Natural killer cell (primary cell): ENCODE measurements around the gene ASPDH. TPM values are rescaled to one million over a fixed set of nuclear protein-coding genes. Genes with fewer than 3 reads are reported as not detected.

ENCODE experiments used
- ATAC-seq, 3 donors: fragments of 150-1000 bp in 2 of 3; fragments of 200-7000 bp in 1 of 3; cut with Tn5 transposase; 1 replicate in 1 of 3; 2 replicates in 2 of 3; pipeline ENCODE4 v1.10.0; 2021; ENCODE audit warnings: mild to moderate bottlenecking in 2 of 3, moderate library complexity in 2 of 3
- DNase-seq, 2 donors: peaks; one replicate each; pipeline versions ENCODE4 v3.0.0 to v3.0.0-alpha.2; 2013 to 2021; ENCODE audit warnings: mixed read lengths in 1 of 2
- H3K27ac ChIP-seq: one replicate; pipeline ENCODE4 v1.5.1; 2013; ENCODE audit warnings: mild to moderate bottlenecking, low read length
- H3K27me3 ChIP-seq: one replicate; pipeline ENCODE4 v1.6.1; 2013; ENCODE audit warnings: low read length; ENCODE audit not compliant: control insufficient read depth, insufficient read depth
- H3K36me3 ChIP-seq: one replicate; pipeline ENCODE4 v1.6.1; 2013; ENCODE audit warnings: low read length; ENCODE audit not compliant: control insufficient read depth, insufficient read depth
- H3K4me1 ChIP-seq: one replicate; pipeline ENCODE4 v1.6.1; 2013; ENCODE audit warnings: low read length; ENCODE audit not compliant: control insufficient read depth, insufficient read depth
- H3K4me3 ChIP-seq: one replicate; pipeline ENCODE4 v1.5.1; 2013; ENCODE audit warnings: low read length
- H3K9me3 ChIP-seq: one replicate; pipeline ENCODE4 v1.6.1; 2013; ENCODE audit warnings: low read length; ENCODE audit not compliant: control insufficient read depth, insufficient read depth
- H3K27ac Mint-ChIP-seq, 2 donors: one replicate each; pipeline ENCODE4 v1.8.0; 2022; ENCODE audit warnings: mild to moderate bottlenecking in 2 of 2, mixed read lengths in 2 of 2, moderate library complexity in 1 of 2
- H3K27me3 Mint-ChIP-seq, 2 donors: one replicate each; pipeline ENCODE4 v1.8.0; 2022; ENCODE audit warnings: low read depth in 2 of 2, mixed read lengths in 2 of 2
- H3K36me3 Mint-ChIP-seq: one replicate; pipeline ENCODE4 v1.8.0; 2022; ENCODE audit warnings: mixed read lengths
- H3K4me1 Mint-ChIP-seq, 2 donors: one replicate each; pipeline ENCODE4 v1.8.0; 2022; ENCODE audit warnings: mixed read lengths in 2 of 2
- H3K4me3 Mint-ChIP-seq: one replicate; pipeline ENCODE4 v1.8.0; 2022; ENCODE audit warnings: mild to moderate bottlenecking, moderate library complexity, mixed read lengths
- H3K9me3 Mint-ChIP-seq, 2 donors: one replicate each; pipeline ENCODE4 v1.8.0; 2022; ENCODE audit warnings: mixed read lengths in 2 of 2
- WGBS: methylation state at CpG from one replicate; pipeline ENCODE4 v1.1.7; 2013; ENCODE audit warnings: missing lambda C conversion rate; ENCODE audit not compliant: insufficient coverage; 5-methylcytosine and 5-hydroxymethylcytosine counted together
- intact Hi-C: fragments of 100-400 bp; cut with micrococcal nuclease; formaldehyde crosslinking; loops from one replicate; pipeline ENCODE4 v1.14.2; 2022
- total RNA-seq, 4 donors: library from RNA; stranded (reverse); fragments of 120-200 nt in 1 of 4; gene quantifications; one replicate each; pipeline versions ENCODE4 v1.2.3 to v1.2.4, GENCODE V29; 2013 to 2022
- TF ChIP-seq, protein P1 (sequence below): fragments of 200-600 bp; IDR thresholded peaks from one replicate; pipeline ENCODE4 v1.8.0; 2022; ENCODE audit warnings: antibody characterized with exemption

ASPDH gene
- total RNA-seq, 3 donors from 2014 or later (not counting 1 experiment from before 2014, with no cell fraction given), result not detected

DNA sequence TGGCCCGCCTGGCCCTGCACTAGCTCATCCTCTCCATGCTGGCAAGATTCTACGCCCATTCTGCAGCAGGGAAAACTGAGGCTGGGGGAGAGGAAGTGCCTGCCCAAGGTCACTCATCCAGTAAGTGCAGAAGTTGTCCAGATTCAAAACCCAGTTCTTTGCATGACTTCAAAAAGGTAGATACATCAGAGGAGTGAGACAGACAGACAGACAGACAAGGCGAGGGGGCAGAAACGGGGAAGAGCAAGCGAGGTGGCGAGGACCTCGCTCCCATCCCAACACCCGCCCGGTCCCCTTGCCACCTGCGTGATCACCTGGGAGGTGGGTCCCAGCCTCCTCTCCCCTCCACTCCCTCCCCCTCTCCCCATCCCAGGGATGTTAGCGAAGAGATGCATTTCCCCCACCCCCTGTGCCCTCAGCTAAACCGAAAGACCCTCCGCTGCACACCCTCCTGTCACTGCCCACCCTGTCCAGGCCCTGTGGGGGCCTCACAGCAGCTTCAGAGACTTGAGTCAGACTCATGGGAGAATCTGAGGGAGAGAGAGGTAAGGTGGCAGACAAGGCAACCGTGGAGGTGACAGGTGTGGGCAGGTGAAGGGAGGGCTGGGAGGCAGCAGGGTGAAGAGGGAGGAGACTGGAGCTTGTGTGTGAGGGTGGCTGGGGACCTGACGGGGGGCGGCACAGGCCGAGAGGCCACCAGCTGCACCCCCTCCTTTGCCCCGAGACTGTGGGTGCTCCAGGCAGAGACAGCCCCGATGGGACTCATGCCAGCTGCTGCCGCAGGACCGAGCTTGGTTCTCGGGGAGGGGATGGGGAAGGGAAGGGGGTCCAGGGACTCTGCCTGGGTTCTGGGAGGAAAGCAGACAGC is 35.6 kb upstream of the ASPDH start:
- 82% methylated on average over 22 of the region's 22 CpGs for WGBS
- no peaks in the 10 kb centered on the region for H3K4me1 ChIP-seq

DNA sequence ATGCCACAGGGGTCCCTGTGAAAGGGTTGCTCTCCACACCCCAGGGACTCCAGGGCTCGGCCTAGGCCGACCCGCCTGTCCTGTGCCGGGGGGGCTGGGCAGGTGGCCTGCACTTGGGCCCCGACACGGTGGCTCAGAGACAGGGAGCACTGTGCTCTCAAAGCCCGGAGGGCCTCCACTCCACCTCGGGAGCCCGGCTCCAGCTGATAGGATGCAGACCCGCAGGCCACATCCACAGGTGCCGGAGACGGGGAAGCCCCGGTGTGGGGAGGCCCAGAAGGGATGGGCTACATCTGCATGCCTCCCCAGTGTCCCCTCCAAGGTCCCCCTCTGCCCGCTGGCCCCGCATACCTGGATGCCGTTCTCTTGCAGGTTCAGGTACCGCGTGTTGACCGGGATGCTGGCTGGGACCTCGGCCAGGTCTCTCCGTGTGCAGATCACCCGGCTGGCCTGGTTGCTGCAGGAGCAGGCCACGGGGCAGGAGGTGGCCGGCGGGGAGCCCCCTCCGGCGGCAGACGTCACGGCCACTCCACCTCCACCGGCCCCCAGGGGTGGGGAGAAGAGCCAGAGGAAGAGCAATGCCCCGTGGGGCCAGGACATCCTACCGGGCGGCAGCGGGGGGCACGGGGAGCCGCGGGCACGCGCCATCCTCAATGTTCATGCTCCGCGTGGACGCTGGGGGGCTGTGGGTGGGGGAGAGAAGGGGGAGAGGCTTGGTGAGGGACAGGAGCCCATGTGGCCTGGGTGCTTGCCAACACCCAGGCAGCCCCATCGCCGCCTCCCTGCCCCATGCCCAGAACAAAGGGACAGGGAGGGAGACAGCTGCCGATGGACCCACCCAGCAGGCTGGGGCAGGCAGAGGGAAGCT is 34.7 kb upstream of the ASPDH start:
- WGBS, result 86% methylated on average over 45 of the region's 45 CpGs
- Histone ChIP-seq H3K27ac (no peak overlapping the region), H3K9me3 (no peaks in the 10 kb centered on the region), H3K4me3 (no peak overlapping the region), H3K4me1 (no peaks in the 10 kb centered on the region), H3K27me3 (no peaks in the 10 kb centered on the region), H3K36me3 (no peaks in the 10 kb centered on the region)
- peaks cover 23 to 31% of the 10 kb centered on the region in 2 donors for H3K27me3 Mint-ChIP-seq
- peaks cover 0 to 6% of the 10 kb centered on the region in 2 donors for H3K4me1 Mint-ChIP-seq
- H3K9me3 Mint-ChIP-seq, result no peaks in the 10 kb centered on the region
- H3K36me3 Mint-ChIP-seq, result no peaks in the 10 kb centered on the region
- no peak overlapping the region for H3K4me3 Mint-ChIP-seq
- intact Hi-C loops, result no loop called here
- H3K27ac Mint-ChIP-seq, result no peak overlapping the region
- DNase-seq, result no peak
- ATAC-seq, result no peak
- TF ChIP-seq, protein P1, sequence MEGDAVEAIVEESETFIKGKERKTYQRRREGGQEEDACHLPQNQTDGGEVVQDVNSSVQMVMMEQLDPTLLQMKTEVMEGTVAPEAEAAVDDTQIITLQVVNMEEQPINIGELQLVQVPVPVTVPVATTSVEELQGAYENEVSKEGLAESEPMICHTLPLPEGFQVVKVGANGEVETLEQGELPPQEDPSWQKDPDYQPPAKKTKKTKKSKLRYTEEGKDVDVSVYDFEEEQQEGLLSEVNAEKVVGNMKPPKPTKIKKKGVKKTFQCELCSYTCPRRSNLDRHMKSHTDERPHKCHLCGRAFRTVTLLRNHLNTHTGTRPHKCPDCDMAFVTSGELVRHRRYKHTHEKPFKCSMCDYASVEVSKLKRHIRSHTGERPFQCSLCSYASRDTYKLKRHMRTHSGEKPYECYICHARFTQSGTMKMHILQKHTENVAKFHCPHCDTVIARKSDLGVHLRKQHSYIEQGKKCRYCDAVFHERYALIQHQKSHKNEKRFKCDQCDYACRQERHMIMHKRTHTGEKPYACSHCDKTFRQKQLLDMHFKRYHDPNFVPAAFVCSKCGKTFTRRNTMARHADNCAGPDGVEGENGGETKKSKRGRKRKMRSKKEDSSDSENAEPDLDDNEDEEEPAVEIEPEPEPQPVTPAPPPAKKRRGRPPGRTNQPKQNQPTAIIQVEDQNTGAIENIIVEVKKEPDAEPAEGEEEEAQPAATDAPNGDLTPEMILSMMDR, result no peak

More for the DNA sequence above, 35.6 kb upstream of the ASPDH start:
- Histone ChIP-seq H3K9me3 (no peaks in the 10 kb centered on the region), H3K27me3 (no peaks in the 10 kb centered on the region), H3K4me3 (no peak overlapping the region), H3K27ac (no peak overlapping the region), H3K36me3 (no peaks in the 10 kb centered on the region)
- intact Hi-C loops, result no loop called here
- no peak overlapping the region for H3K27ac Mint-ChIP-seq
- H3K36me3 Mint-ChIP-seq, result no peaks in the 10 kb centered on the region
- H3K27me3 Mint-ChIP-seq, result peaks cover 28 to 38% of the 10 kb centered on the region in 2 donors
- DNase-seq (no peak), ATAC-seq (no peak)
- TF ChIP-seq, protein P1, result no peak
- no peaks in the 10 kb centered on the region for H3K9me3 Mint-ChIP-seq
- no peak overlapping the region for H3K4me3 Mint-ChIP-seq
- H3K4me1 Mint-ChIP-seq, result peaks cover 0 to 6% of the 10 kb centered on the region in 2 donors

DNA sequence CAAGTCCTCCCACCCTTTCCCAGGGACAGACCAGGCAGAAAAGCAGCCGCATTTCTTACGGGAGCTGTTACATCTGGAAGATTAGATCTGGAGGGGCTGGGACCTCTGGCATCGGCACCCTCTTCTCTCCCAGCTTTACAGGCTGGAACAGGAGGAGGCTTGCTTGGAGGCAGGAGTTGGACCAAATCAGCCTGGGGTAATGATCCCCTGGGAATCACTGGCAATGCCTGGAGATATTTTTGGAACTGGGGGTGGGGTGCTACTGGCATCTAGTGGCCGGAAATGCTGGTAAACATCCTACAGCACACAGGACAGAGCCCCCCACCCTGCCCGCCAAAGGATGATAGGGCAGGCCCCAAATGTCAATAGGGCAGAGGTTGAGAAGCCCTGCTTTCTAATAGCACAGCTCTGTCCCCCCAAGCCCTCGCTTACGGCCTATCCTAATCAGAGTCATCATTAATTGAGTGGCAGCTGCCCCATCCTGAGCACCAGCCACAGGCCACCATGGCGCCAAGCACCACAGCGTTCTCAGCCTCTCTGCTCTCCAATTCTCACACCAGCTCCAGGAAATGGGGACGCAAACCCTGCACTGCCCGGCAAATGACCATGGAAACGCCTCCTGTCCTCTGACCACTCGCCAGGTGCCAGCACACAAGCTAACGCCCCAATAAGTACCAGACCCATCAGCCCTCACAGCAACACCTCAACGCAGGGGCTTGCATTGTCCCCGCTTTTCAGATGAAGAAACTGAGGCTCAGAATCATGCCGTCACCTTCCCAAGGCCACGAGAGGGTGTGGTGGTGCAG is 33.9 kb upstream of the ASPDH start:
- no peaks in the 10 kb centered on the region for H3K9me3 ChIP-seq
- WGBS, result 80% methylated on average over 18 of the region's 18 CpGs
- peaks cover 0 to 6% of the 10 kb centered on the region in 2 donors for H3K4me1 Mint-ChIP-seq

More for the DNA sequence above, 33.9 kb upstream of the ASPDH start:
- no peak for DNase-seq
- TF ChIP-seq, protein P1, result no peak
- Histone ChIP-seq H3K36me3 (no peaks in the 10 kb centered on the region), H3K27ac (no peak overlapping the region), H3K27me3 (no peaks in the 10 kb centered on the region), H3K4me3 (no peak overlapping the region), H3K4me1 (no peaks in the 10 kb centered on the region)
- Mint-ChIP-seq H3K27me3 (peaks cover 17 to 23% of the 10 kb centered on the region in 2 donors), H3K4me3 (no peak overlapping the region), H3K27ac (no peak overlapping the region), H3K36me3 (no peaks in the 10 kb centered on the region), H3K9me3 (no peaks in the 10 kb centered on the region)
- ATAC-seq, result no peak
- intact Hi-C loops, result no loop called here
